Neutrophil (primary cell): ENCODE measurements around the gene CISD3.
A peak's percentile ranks its signal among the peaks of the same experiment; 100 is the strongest.

ENCODE experiments used
- H3K27ac ChIP-seq: fragments of 200-600 bp; sonication (generic); 2 replicates; pipeline ENCODE4 v1.5.1; 2016; ENCODE audit warnings: mild to moderate bottlenecking, moderate library complexity
- H3K27me3 ChIP-seq: fragments of 200-600 bp; sonication (generic); 2 replicates; pipeline ENCODE4 v1.6.0; 2016; ENCODE audit warnings: mild to moderate bottlenecking
- H3K36me3 ChIP-seq: fragments of 200-600 bp; sonication (generic); 2 replicates; pipeline ENCODE4 v1.5.1; 2017
- H3K4me1 ChIP-seq, 2 experiments: fragments of 200-600 bp in 1 of 2; sonication (generic) in 1 of 2; 1 replicate in 1 of 2; 2 replicates in 1 of 2; pipeline versions ENCODE4 v1.5.1 to v1.6.1; 2013 to 2016; ENCODE audit warnings: low read depth in 1 of 2, low read length in 1 of 2, mild to moderate bottlenecking in 1 of 2, moderate library complexity in 1 of 2; ENCODE audit not compliant: control insufficient read depth in 1 of 2, insufficient read depth in 1 of 2
- H3K4me3 ChIP-seq, 2 experiments: fragments of 200-600 bp in 1 of 2; sonication (generic) in 1 of 2; 1 replicate in 1 of 2; 2 replicates in 1 of 2; pipeline ENCODE4 v1.5.1; 2013 to 2016; ENCODE audit warnings: low read depth in 1 of 2, low read length in 1 of 2, mild to moderate bottlenecking in 1 of 2, moderate library complexity in 1 of 2
- H3K9me3 ChIP-seq: fragments of 200-600 bp; sonication (generic); 2 replicates; pipeline ENCODE4 v1.5.1; 2016
- CTCF ChIP-seq: fragments of 200-600 bp; sonication (generic); IDR thresholded peaks from 2 replicates; pipeline ENCODE4 v1.5.1; 2016; ENCODE audit warnings: antibody characterized with exemption

CISD3 gene

GRCh38 chr17:38705523-38705802, 24.7 kb upstream of the CISD3 start:
- H3K4me3 ChIP-seq: peak overlapping the region; percentile 86 to 93
- H3K27ac ChIP-seq: peak overlapping the region; percentile 93
- H3K27me3 ChIP-seq: peaks cover 14% of the 10 kb centered on the region
- no peak for TF ChIP-seq CTCF
- H3K9me3 ChIP-seq: no peaks in the 10 kb centered on the region
- H3K4me1 ChIP-seq: peaks cover 49 to 59% of the 10 kb centered on the region in 2 experiments
- H3K36me3 ChIP-seq: peaks cover 18% of the 10 kb centered on the region

DNA sequence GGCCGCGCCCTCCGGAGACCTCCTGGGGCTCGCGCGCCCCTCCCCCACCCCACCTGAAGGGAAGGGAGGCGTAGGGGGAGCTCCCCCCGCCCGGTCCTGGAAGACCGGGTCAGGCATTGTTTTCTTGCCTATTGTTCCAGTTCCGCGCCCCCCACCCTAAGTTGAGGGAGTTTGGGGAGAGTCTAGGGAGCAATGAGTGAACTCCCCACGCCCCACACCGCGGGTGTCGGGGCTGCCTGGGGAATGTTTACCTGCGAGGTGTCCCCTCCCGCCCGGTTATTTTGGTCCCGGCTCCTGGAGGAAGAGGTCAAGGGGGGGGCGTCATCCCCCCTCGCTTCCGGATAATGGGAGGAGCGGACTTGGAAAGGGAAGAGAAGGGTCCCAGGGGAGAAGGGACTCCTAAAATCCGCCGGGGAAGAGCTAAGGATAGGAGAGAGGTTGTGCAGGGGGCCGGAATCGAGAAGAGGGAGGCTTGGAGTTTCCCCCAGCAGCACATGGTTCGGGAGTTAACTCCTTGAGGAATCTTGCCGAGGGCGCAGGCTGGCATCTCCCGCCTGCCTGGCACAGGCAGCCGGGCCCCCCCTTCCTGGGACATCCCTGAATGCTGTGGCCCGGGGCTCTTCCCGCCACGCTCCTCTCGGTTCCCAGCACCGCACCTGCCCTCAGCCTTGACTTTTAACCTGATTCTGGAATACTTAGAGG, 24.2 kb upstream of the CISD3 start:
- H3K4me1 ChIP-seq: peaks cover 44 to 55% of the 10 kb centered on the region in 2 experiments
- peak overlapping the region; percentile 93 for H3K27ac ChIP-seq
- peaks cover 19% of the 10 kb centered on the region for H3K36me3 ChIP-seq
- no peak for TF ChIP-seq CTCF
- peaks cover 14% of the 10 kb centered on the region for H3K27me3 ChIP-seq
- no peaks in the 10 kb centered on the region for H3K9me3 ChIP-seq
- peak overlapping the region; percentile 86 to 93 for H3K4me3 ChIP-seq

DNA sequence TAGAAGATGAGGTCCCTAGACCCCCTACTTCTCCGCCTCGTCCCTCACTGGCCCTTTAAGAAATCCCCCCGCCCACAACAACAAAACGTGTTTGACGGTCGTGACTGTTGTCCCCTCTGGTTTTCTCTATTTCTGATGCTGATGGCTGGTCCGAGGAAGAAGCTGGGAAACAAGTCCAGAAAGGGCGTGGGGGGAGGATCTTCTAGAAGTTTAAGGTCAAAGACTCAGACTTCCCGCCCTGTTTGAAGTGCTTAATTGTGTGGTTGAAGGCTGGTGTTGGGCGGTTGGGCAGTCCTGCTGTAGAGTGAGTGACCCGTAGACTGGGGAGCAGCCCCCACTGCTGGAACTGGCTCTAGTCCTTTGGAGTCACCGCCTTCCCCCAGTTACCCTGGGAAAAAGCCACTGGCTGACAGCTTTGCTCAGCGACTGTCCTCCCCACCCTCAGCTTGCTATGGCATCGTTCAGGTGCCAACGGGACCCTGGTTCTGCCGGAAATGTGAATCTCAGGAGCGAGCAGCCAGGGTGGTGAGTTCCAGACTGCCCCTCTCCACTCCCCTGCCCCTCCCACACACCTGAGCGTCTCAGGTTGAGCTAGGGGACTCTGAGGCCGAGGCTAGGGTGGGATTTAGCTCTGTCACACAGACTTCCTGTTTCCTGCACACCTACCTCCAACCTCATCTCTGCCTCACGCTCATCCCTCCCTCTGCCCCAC, 23.5 kb upstream of the CISD3 start:
- Histone ChIP-seq H3K9me3 (no peaks in the 10 kb centered on the region), H3K27ac (peak overlapping the region; percentile 93), H3K36me3 (peaks cover 26% of the 10 kb centered on the region), H3K27me3 (peaks cover 14% of the 10 kb centered on the region), H3K4me1 (peaks cover 37 to 48% of the 10 kb centered on the region in 2 experiments), H3K4me3 (peak overlapping the region; percentile 86 to 93)
- no peak for TF ChIP-seq CTCF

- no peak for TF ChIP-seq CTCF
- no peak overlapping the region for H3K27ac ChIP-seq
- peaks cover 30 to 38% of the 10 kb centered on the region in 2 experiments for H3K4me1 ChIP-seq
- no peaks in the 10 kb centered on the region for H3K9me3 ChIP-seq
- peaks cover 38% of the 10 kb centered on the region for H3K36me3 ChIP-seq
- H3K4me3 ChIP-seq: no peak overlapping the region
- H3K27me3 ChIP-seq: peaks cover 14% of the 10 kb centered on the region
These were observed 22.3 kb upstream of the CISD3 start for GRCh38 chr17:38707678-38708351.

DNA sequence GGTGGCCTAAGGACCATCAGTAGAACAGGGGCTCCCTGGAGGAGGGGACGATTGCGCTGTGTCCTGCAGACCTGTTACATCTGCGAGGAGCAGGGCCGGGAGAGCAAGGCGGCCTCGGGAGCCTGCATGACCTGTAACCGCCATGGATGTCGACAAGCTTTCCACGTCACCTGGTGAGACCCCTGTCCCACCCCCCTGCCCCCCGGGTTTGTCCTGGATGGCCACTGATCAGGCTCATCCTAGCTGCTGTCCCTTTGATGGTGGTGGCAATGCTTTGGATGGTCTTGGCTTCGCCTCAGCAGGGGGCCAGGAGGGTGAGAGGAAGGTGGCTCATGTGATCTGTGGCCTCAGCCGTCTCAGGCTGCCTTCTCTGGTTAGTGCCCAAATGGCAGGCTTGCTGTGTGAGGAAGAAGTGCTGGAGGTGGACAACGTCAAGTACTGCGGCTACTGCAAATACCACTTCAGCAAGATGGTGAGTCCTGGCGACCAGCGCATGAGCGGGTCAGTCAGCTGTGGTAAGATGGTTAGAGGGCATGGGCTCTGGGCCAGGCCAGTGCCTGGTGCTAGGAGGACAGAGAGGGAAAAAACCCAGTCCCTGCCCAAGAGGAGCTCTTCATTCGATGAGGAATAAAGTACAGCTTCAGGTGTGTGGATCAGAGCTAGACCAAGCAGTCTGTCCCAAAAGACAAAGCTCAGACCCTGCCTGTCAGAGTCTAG, 20.9 kb upstream of the CISD3 start:
- Histone ChIP-seq H3K27me3 (peaks cover 14% of the 10 kb centered on the region), H3K27ac (no peak overlapping the region), H3K4me3 (no peak overlapping the region), H3K4me1 (peaks cover 16 to 24% of the 10 kb centered on the region in 2 experiments), H3K9me3 (no peaks in the 10 kb centered on the region), H3K36me3 (peaks cover 52% of the 10 kb centered on the region)
- TF ChIP-seq CTCF: no peak
